SK-N-MC (cell line): ENCODE results near the gene LRBA.

Source experiments
- EZH2 ChIP-seq: fragments of 200-600 bp; sonication (generic); IDR thresholded peaks from one replicate; pipeline ENCODE4 v1.6.1; 2017; ENCODE audit warnings: antibody characterized with exemption
- FOXP2 ChIP-seq: optimal IDR thresholded peaks from 2 replicates; pipeline ENCODE3; 2011; ENCODE audit warnings: mild to moderate bottlenecking, moderate library complexity; ENCODE audit not compliant: insufficient read depth; ENCODE audit errors: extremely low read length, control extremely low read depth
- POLR2AphosphoS5 ChIP-seq: IDR thresholded peaks from 2 replicates; pipeline ENCODE4 v1.6.1; 2012; ENCODE audit warnings: mild to moderate bottlenecking, low read depth, low read length, borderline replicate concordance

DNA sequence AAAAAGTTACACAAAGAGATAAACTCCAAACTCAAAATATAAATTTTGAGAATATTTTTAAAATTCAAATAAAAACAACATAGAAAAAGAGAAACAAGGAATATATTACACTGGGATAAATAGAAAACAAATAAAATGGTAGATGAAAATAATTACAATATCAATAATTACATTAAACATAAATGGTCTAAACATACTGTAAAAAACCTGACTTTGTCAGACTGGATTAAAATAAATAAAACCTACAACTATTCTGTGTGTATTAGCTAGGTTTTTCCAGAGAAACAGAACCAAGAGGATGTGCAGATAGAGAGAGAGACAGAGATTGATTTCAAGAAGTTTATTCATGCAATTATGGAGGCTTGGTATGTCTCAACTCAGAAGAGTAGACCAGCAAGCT, 126.5 kb downstream of the LRBA start:
- TF ChIP-seq POLR2AphosphoS5, result no peak
- TF ChIP-seq EZH2, result no peak
- no peak for TF ChIP-seq FOXP2
